Stimulated activated CD8-positive, alpha-beta memory T cell treated with anti-CD3 and anti-CD28 coated beads, Interleukin-7, amount 100 ng/mL, for 1 hour (primary cell): ENCODE measurements around the gene PPP1R15B.
A peak's percentile ranks its signal among the peaks of the same experiment; 100 is the strongest.
"Not testable (repeated sequence)": the region's sequence is repeated elsewhere in the genome, so short reads cannot be mapped to it uniquely, and the experiment has no call there.

Experiments used
- DNase-seq, 2 donors: peaks; one replicate each; pipeline ENCODE4 v3.0.0-alpha.2; 2020; ENCODE audit warnings: low read depth in 2 of 2

The PPP1R15B gene

DNA sequence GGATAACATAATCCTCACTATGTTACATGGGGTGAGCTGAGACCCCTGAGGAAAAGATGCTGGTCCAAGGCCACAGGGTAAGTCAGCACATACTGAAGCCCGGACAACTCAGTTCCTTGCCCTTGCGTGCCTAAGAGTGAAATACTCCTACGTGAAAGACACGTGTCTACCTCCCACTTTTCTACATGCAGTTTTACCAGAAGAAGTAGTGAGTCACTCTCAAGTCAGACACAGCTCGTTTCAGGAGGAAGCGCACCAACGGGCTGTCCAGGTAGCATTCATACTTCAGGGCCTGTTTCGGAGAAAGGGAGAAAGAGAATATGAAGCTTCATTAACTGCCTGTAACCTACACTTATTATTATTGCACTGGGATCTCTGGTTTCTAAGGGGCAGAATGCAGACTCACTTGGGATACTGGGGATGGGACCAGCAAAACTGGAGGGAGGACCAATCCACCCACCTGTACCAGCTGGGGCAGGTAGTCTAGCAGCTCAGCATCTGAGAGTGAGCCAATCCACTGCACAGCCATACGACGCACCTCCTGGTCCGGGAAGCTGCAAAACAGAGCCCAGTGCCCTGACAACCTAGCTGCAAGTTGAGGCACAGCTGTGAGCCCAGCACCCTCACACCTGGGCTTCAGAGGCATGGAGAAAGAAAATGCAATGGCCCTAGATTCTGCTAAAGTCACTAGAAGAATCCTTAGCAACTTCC is 32.4 kb upstream of the PPP1R15B start:
- no peak for DNase-seq

DNA sequence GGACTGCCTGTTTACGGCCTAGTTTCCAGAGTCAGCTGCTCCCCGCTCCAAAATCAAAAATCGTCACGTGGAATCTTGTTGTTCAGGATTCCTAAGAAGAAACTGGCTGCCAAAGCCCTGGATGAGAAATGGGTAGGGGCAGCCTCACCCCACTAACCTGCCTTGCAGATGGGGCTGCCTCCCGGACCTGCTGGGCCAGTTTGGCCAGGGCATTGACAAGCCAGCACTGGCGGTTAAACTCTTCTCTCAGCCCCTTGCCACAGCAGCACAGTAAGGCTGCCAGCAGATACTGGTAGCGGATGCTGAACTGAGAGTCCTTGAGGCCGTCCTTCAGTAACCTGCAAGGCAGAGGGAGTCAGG is 31.6 kb upstream of the PPP1R15B start:
- no peak for DNase-seq

DNA sequence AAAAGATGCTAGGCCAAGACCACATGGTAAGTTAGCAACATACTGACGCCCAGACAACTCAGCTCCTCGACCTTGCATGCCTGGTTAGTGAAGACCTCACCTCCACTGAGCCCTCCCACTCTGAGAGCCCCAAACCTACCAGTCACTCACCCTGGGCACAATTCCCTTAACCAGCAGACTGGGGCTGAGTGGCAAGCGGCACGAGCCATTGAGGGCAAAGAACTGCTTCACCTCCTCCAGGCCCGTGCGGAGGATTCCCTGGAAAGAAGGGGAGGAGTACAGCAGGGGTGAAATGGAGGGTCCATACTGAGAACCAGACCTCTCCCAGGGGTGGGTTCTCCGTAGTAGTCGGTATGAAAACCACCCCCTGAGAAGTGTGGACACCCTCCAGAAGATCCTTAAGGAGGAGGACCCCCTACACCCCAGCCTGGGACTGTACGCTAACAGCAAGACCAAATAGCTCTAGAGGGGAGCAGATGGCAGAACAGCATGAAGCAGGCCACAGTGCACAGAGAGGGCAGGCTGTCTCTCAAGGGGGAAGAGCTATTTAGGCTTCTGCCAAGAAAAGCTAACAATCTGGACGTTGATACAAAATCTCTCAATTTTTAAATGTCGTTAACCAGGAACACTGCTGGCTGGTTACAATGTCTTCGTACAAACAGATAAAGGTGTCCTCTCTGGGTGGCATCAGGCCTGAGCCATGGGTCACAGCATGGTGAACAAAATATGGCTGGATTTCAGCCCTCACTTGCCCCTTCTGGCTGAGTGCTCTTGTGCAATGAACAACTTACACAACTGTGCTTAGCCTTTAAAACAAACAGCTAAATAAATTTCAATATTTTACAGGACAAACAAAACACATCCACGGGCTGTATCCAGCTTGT is 31.0 kb upstream of the PPP1R15B start:
- DNase-seq = no peak

DNA sequence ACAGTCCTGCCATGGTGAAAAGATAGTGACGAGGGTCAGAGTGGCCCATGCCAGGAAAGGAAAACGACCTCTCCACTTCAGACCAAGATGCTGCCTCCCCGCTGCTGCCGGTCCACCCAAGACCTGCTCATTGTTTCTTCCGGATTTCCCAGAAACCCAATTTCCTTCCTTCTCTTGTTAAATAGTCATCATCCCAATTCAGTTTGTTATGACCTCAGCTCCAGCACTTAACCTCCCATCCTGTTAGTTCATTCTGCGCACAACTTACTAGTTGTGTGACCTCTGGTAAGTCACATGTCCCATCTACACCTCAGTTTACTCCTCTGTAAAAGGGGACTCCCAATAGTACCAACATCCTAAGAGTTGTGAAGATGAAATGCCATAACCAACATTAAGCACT is 29.9 kb upstream of the PPP1R15B start:
- no peak for DNase-seq

DNA sequence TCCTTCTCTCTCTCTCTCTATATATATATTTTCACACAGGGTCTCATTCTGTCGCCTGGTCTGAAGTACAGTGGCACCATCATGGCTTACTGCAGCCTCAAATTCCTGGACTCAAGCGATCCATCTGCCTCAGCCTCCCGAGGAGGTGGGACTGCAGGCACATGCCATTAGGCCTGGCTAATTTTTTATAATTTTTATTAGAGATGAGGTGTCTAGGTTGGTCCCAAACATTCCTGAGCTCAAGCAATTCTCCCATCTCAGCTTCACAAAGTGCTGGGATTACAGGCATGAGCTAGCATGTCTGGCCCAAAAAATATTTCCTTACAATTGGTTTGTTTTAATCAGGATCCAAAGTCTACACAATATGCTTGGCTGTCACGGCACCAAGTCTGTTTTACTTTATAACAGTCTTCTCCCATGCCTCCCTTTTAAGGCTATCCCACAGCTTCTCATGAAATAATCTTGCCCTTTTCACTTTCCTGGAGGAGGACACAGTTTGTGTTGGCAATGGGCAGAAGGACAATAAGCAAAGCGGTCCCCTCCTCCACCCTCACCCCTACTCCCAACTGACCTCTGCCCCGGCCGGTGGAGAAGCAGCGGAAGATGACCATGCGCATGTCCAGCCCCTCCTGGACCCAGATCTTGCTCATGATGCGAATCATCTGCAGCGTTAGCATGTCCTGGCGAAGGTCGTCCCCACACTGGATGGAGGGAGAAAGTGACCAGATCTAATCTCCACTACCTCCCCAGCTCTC is 28.2 kb upstream of the PPP1R15B start:
- no peak for DNase-seq

DNA sequence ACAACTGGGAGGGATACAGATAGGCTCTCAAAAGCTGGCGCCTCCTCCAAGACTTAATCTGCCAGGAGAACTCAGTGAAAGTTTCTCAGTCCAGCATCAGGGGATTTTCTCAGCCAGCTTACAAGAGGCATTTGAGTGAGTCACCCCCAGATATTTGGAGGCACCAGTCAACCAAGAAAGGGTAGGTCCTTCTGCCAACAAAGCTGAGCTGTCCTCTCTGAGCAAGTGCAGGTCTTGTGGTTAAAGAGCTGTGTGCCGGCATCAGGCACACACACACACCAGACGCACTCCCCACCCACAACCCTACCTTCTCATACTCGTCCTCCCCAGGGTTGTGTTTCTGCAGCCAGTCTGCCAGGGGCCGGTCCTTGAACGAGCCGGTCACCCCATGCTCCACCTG is 27.0 kb upstream of the PPP1R15B start:
- no peak for DNase-seq

DNA sequence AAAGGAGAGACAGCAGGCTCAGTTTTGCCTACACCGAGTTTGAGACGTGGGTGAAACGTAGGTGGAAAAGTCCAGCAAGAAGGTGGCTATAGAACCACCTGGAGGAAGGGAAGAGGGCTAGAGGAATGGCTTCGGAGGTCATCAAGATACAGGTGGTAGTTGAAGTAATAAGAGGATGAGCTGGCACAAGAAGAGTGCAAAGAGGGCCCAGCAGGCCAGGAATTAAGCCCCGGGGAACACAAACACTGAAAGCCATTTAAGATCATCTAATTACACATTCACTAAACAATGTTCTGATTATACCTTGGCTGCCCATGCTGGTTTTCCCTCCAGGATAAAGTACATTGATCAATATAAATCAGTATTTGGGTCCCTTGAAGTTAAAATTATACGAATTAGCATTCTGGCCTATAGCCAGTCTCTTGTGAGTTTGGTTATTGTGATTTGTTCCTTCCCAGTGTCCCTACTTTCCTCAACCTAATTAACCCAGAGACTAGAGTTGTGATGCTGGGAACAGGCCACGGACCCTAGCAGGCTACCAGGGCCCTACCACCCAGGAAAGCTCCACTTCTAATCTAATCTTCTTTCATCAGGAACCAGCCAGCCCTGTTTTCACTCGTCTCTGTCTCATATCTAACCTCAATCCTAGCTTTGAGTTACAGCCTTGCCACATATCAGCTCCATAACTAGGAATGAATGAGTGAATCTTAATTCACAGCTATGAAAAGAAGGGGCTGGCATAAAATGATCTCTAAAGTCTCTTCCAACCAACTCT is 26.4 kb upstream of the PPP1R15B start:
- DNase-seq = no peak

DNA sequence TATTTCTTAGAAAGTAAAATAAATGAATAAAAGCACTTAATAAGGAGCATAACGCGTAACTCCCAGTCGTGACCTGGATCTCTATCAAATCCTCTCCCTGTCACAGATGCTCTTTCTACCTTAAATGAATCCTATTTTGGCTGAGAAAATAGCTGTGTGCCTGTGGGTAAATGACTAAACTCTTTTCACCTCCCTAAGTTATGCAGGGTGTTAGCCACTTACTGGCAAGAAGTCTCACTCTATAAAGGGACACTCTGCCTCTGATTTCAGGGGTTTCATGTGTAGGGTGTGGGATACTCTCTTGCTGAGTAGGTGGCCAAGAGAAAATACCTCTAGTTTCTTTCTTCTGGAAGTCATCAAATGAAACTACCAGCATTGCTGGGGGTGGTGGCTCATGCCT is 24.3 kb upstream of the PPP1R15B start:
- DNase-seq = no peak

DNA sequence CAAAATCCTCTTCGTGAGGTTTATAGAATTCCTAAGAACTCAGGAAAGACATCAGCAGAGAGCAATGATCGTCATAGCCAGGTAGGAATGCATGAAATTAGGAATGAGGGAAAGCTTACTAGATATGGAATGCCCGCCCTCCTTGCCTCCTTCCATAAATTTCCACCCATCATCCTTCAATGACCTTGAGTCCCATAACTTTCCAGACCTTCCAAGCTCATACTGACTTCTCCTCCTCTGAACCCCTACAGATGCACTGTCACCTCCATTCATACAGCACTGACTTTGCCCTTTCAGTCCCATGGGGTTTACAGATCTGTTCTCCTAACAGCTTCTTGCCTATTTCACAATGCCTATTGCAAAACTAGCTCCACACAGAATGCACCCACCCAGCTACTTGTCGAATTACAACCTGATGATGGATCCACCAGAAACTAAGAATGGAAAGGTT is 23.8 kb upstream of the PPP1R15B start:
- no peak for DNase-seq

DNA sequence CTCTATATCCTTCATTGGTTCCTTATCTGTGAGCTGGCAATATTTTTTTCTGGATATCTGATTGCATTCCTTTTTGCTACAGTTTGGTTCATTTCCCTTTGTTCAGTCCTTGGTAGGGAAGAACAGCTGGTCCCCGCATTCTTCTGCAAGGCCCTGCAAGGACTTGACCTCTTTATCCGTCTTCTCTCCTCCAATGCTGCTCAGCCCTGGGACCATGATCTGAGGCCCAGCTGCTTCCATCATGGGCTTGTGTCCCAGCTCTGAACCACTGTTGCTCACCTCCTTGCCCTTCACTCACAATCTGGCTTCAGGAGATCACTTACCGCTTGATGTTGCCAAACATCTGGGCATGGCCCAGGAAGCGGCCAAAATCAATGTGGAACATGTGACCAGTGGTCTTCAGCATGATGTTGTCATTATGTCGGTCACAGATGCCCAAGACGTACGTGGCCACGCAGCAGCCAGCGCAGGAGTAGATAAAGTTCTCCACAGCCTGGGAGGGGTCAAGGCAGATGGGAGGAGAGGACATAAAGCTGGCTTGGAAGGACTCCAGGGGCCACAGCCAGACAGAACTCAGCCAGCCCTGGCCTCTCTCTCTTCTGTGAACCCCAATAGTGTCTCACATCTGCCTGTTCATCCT is 22.6 kb upstream of the PPP1R15B start:
- DNase-seq = no peak

DNA sequence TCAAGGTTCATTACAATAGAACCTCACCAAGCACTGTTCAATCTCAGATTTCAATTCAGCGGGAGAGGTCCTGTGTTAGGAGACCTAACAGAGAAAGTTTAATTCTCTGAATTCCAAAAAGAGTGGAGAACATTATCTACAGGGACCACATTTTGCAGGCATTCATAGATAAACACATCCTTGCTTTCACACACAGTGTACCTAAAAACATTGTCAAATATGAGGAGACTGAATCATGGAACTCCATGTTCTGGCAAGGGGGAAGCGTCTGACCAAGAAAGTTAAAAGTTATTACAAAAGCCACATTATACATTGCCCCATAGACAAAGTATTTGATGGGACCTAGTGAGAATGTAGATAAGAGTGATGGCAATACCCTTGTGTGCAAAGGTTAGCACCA is 21.1 kb upstream of the PPP1R15B start:
- DNase-seq = no peak

DNA sequence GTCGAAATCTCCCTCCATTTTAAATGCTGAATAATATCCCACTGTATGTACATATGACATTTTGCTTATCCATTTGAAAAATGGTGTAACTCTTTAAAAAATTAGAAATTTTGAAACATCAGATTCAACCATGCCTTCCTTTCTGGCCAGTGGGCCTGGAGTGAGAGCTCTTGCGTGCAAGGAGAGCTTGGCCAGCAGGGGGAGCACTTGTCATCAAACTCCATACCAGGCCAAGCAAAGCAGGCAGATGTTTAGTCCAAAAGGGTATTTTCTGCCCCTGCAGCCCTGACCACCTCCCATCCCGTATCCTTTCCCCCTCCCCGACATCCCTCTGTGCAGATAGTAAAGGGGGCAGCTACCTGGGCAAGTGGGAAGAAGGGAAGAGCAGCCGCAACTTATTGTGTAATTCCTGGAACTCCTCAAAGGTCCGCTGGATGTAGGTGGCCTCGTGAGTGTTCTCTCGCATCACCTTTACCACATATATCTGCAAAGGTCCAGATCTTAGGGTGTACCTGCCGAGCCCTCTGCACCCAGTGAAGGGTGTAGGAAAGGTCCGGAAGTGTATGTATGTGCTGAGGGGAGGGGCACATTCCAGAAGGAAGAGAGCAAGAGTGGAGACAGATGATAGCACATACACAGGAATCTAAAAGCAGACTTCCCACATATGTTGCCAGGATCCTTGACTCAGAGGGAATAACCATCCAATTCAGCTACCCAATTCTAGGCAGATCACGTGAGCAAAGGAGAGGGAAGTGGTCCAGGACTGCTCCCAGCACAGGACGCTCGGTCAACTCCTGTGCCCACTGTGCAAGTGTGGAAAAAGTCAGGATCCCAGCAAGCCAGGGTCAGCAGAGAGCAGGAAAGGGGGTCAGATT is 19.9 kb upstream of the PPP1R15B start:
- DNase-seq = peak; percentile 42 to 63

DNA sequence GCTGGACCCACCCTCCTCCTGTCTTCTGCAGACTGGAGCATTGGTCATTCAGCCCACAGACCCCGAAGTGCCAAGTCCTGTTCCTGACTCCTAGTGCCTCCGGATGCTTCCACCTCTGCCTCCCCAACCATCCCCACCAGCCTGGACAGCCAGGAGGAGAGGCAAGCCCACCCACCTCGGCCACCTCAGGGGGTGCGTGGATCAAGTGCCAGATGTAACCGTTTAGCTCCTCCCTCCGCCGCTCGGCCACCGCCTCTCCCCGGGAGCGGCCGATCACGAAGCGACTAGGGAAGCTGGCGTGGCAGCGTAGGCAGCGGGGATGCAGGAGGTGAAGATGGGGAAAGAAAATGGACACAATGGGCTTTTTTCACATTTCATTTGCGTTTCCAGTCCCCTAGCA is 18.1 kb upstream of the PPP1R15B start:
- DNase-seq = no peak

DNA sequence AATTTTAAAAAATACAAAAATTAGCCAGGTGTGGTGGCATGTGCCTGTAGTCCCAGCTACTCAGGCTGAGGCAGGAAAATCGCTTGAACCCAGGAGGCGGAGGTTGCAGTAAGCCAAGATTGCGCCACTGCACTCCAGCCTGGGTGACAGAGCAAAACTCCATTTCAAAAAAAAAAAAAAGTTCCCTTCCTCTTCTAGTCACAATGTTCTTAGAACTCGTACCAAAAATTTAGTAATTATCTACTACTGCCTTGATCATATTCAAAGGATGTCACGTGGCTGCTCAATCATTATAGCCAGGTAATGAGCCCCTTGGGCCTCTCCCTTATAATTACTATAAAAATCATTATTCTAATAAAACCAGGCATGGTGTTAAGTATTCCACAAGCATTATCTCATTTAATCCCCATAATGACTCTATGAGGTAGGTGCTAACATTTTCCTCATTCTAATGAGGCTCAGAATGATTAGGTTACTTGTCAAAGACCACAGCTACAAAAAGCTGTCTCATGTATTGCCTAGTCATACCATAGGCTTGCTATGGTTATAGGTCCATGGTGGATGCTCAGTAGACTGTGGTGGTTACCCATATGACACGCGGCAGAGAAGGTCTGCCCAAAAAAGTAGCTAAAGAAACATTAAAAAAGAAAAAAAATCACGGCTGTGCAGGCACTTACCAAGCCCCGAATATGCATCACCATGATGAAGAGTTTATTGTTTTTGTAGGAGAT is 15.5 kb upstream of the PPP1R15B start:
- no peak for DNase-seq

DNA sequence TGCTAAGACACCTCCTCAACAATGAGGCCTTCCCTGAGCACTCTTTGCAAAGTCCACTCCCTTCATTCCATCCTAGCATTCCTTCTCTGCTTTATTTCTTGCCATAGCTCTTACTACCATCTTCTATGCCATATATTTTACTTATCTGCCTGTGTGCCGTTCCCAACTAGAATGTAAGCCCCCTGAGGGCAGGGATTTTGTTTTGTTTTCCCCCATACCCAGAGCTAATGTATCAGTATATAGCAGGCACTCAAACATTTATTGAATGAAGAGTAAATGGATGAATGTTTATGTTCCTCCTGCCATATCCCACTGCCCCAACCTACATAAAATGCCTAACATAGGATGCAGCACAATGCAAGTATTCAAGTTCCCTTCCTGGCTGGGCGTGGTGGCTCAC is 14.9 kb upstream of the PPP1R15B start:
- DNase-seq = no peak

DNA sequence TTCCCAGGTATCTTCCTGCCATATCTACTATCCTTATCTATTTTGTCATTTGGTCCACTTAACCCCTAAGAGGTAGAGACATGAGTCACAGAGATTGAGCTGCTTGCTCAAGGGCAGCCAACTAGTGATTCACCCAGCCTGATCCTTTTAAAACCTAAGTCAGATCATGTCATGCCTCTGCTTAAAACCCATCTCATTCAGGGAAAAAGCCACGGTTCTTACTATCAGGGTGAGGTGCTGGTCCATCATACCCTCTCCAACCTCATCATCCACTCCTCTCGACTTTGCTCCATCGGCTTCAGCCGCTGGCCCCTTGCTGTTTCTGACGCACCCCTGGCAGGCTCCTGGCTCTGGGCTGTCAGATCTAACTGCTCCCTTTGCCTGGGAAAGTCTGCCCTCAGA is 14.4 kb upstream of the PPP1R15B start:
- no peak for DNase-seq

DNA sequence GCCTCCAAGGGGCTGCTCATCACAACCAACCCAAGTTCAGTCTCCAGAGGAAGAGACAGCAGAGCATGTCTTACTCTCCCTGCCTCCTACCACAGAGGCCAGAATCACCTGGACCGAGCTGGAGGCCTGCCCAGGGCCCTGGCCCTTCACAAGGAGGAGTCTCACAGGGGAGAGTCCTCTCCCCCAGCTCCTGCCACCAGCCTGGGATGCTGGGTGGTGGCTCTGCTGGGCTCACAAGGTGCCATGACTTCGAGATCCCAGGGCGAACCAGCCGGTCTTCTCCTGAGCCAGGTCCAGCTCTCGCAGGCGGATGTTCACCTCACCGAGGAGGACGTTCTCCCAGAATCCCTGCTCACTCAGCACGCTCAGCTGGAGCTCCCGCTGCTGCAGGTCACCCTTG is 13.0 kb upstream of the PPP1R15B start:
- DNase-seq = no peak

DNA sequence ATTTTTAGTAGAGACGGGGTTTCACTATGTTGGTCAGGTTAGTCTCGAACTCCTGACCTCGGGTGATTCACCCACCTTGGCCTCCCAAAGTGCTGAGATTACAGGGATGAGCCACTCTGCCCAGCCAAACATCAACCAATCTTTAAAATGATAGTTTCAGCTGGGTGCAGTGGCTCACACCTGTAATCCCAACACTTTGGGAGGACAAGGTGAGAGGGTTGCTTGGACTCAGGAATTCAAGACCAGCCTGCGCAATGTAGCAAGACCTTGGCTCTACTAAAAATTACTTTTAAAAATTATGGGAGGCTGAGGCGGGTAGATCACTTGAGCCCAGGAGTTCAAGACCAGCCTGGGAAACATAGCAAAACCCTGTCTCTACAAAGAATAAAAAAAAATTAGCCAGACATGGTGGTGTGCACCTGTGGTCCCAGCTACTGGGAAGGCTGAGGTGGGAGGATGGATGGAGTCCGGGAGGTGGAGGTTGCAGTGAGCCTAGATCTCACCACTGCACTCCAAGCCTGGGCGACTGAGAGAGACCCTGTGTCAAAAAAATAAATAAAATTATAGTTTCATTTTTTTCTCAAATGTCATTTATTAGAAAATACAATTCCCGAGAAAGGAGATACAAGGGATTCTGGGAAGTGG is 10.6 kb upstream of the PPP1R15B start:
- DNase-seq = not testable (repeated sequence)

DNA sequence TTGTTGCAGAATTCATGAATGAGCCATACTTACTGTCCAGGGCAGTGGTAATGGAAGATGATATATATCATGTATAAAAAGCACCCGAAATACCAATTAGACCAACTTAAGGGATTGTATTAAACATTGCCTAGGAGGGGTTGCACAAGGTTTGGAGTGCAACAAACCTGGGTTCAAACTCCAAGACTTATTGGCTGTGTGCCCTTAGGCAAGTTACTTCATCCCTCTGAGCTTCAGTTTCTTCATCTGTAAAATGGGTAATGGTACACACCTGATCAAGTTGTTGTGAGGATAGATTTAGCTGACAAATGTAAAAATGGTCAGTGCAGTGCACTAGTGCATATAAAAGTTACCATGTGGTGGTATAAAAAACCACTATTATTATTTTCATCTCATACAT is 9.8 kb upstream of the PPP1R15B start:
- DNase-seq = no peak
